H9 (cell line): ENCODE measurements around the gene SLC6A19. TPM values are rescaled to one million over a fixed set of nuclear protein-coding genes. Genes with fewer than 3 reads are reported as not detected.

Experiments used
- DNase-seq: peaks from one replicate; pipeline ENCODE4 v3.0.0-alpha.2; 2017
- H2AFZ ChIP-seq: one replicate; pipeline ENCODE4 v1.6.1; 2013; ENCODE audit warnings: mild to moderate bottlenecking, low read length, control low read depth, moderate library complexity
- H2AK5ac ChIP-seq: 2 replicates; pipeline ENCODE4 v1.6.1; 2013; ENCODE audit warnings: low read length, control low read depth, mixed read lengths; ENCODE audit not compliant: insufficient read length
- H2BK120ac ChIP-seq: one replicate; pipeline ENCODE4 v1.6.1; 2013; ENCODE audit warnings: low read depth, mild to moderate bottlenecking, low read length, control low read depth, inconsistent platforms; ENCODE audit not compliant: poor library complexity, severe bottlenecking
- H2BK12ac ChIP-seq: 2 replicates; pipeline ENCODE4 v1.6.1; 2013; ENCODE audit warnings: low read length, control low read depth, mixed read lengths, low read depth; ENCODE audit not compliant: insufficient read length
- H2BK15ac ChIP-seq: 2 replicates; pipeline ENCODE4 v1.6.1; 2013; ENCODE audit warnings: low read depth, low read length, control low read depth
- H2BK20ac ChIP-seq: one replicate; pipeline ENCODE4 v1.6.1; 2013; ENCODE audit warnings: low read depth, mild to moderate bottlenecking, low read length, control low read depth, inconsistent platforms; ENCODE audit not compliant: poor library complexity, severe bottlenecking
- H2BK5ac ChIP-seq: 2 replicates; pipeline ENCODE4 v1.6.1; 2013; ENCODE audit warnings: low read length, control low read depth, mixed read lengths; ENCODE audit not compliant: insufficient read length
- H3K14ac ChIP-seq: 2 replicates; pipeline ENCODE4 v1.6.1; 2013; ENCODE audit warnings: low read length, control low read depth; ENCODE audit not compliant: insufficient read depth
- H3K18ac ChIP-seq: 2 replicates; pipeline ENCODE4 v1.6.1; 2013; ENCODE audit warnings: low read depth, mild to moderate bottlenecking, mixed read lengths, low read length, control low read depth; ENCODE audit not compliant: insufficient read length
- H3K23ac ChIP-seq: 2 replicates; pipeline ENCODE4 v1.6.1; 2013; ENCODE audit warnings: low read length, control low read depth, mixed read lengths, low read depth; ENCODE audit not compliant: insufficient read length
- H3K23me2 ChIP-seq: 2 replicates; pipeline ENCODE4 v1.6.1; 2013; ENCODE audit warnings: low read depth, mild to moderate bottlenecking, mixed read lengths, low read length, control low read depth; ENCODE audit not compliant: insufficient read length, poor library complexity, severe bottlenecking
- H3K27ac ChIP-seq: 2 replicates; pipeline ENCODE4 v1.5.1; 2013; ENCODE audit warnings: low read length, control low read depth, mixed read lengths, low read depth; ENCODE audit not compliant: insufficient read length
- H3K27me3 ChIP-seq: 2 replicates; pipeline ENCODE4 v1.6.1; 2013; ENCODE audit warnings: low read length, control low read depth, inconsistent platforms; ENCODE audit not compliant: insufficient read depth
- H3K4ac ChIP-seq: 2 replicates; pipeline ENCODE4 v1.6.1; 2013; ENCODE audit warnings: low read depth, mild to moderate bottlenecking, control low read depth, inconsistent platforms, low read length, moderate library complexity
- H3K4me1 ChIP-seq: 2 replicates; pipeline ENCODE4 v1.6.1; 2013; ENCODE audit warnings: low read length, control low read depth, inconsistent platforms; ENCODE audit not compliant: insufficient read depth
- H3K4me2 ChIP-seq: 2 replicates; pipeline ENCODE4 v1.6.1; 2013; ENCODE audit warnings: low read length, control low read depth, mixed read lengths; ENCODE audit not compliant: insufficient read length, insufficient read depth
- H3K56ac ChIP-seq: 2 replicates; pipeline ENCODE4 v1.6.1; 2013; ENCODE audit warnings: low read depth, mild to moderate bottlenecking, mixed read lengths, low read length, control low read depth; ENCODE audit not compliant: insufficient read length
- H3K79me1 ChIP-seq: 2 replicates; pipeline ENCODE4 v1.6.1; 2013; ENCODE audit warnings: low read depth, mild to moderate bottlenecking, moderate library complexity, low read length, control low read depth, inconsistent platforms; ENCODE audit not compliant: insufficient read depth, poor library complexity, severe bottlenecking
- H3K79me2 ChIP-seq: 2 replicates; pipeline ENCODE4 v1.6.1; 2013; ENCODE audit warnings: low read length, control low read depth, inconsistent platforms; ENCODE audit not compliant: insufficient read depth
- H3K9ac ChIP-seq: 2 replicates; pipeline ENCODE4 v1.6.1; 2013; ENCODE audit warnings: low read length, control low read depth, mixed read lengths; ENCODE audit not compliant: insufficient read length; ENCODE audit errors: extremely low read depth
- H3K9me3 ChIP-seq: one replicate; pipeline ENCODE4 v1.6.1; 2013; ENCODE audit warnings: low read depth, low read length, inconsistent platforms; ENCODE audit not compliant: control insufficient read depth
- H3T11ph ChIP-seq: one replicate; pipeline ENCODE4 v1.6.1; 2013; ENCODE audit warnings: mild to moderate bottlenecking, low read length, control low read depth, inconsistent platforms
- H4K20me1 ChIP-seq: one replicate; pipeline ENCODE4 v1.6.1; 2013; ENCODE audit not compliant: control insufficient read depth, insufficient read length, insufficient read depth
- H4K5ac ChIP-seq: 2 replicates; pipeline ENCODE4 v1.6.1; 2013; ENCODE audit warnings: low read depth, mild to moderate bottlenecking, mixed read lengths, low read length, control low read depth; ENCODE audit not compliant: insufficient read length
- H4K8ac ChIP-seq: replicated peaks from 2 replicates; pipeline ENCODE4 v1.6.1; 2013; ENCODE audit warnings: low read length, control low read depth, mixed read lengths, low read depth; ENCODE audit not compliant: insufficient read length
- H4K91ac ChIP-seq: 2 replicates; pipeline ENCODE4 v1.6.1; 2013; ENCODE audit warnings: low read depth, mild to moderate bottlenecking, moderate library complexity, mixed read lengths, low read length, control low read depth; ENCODE audit not compliant: insufficient read length
- H3K27ac Mint-ChIP-seq, 3 experiments: 2 replicates in 2 of 3; 3 replicates in 1 of 3; pipeline ENCODE4 v1.8.0; 2020 to 2021; ENCODE audit warnings: mixed read lengths in 3 of 3, mild to moderate bottlenecking in 1 of 3, moderate library complexity in 1 of 3
- H3K27me3 Mint-ChIP-seq: 2 replicates; pipeline ENCODE4 v1.8.0; 2021; ENCODE audit warnings: low read depth, mild to moderate bottlenecking, moderate library complexity, mixed read lengths
- H3K36me3 Mint-ChIP-seq, 3 experiments: 2 replicates in 2 of 3; 3 replicates in 1 of 3; pipeline ENCODE4 v1.8.0; 2020 to 2021; ENCODE audit warnings: low read depth in 3 of 3, mixed read lengths in 3 of 3; ENCODE audit not compliant: insufficient read depth in 1 of 3
- H3K4me1 Mint-ChIP-seq, 2 experiments: 2 replicates each; pipeline ENCODE4 v1.8.0; 2020; ENCODE audit warnings: mixed read lengths in 2 of 2
- H3K4me3 Mint-ChIP-seq, 2 experiments: 2 replicates in 1 of 2; 3 replicates in 1 of 2; pipeline ENCODE4 v1.8.0; 2020 to 2021; ENCODE audit warnings: mild to moderate bottlenecking in 2 of 2, mixed read lengths in 2 of 2, moderate library complexity in 1 of 2
- H3K9me3 Mint-ChIP-seq, 2 experiments: 2 replicates in 1 of 2; 3 replicates in 1 of 2; pipeline ENCODE4 v1.8.0; 2020; ENCODE audit warnings: mild to moderate bottlenecking in 2 of 2, mixed read lengths in 2 of 2, moderate library complexity in 1 of 2
- CTCF ChIP-seq: fragments of 200-600 bp; sonication (generic); conservative IDR thresholded peaks from 3 replicates; pipeline ENCODE4 v1.8.0; 2021; ENCODE audit warnings: antibody characterized with exemption, mild to moderate bottlenecking
- WGBS: extraction: QIAGEN DNeasy Blood & Tissue Kit; methylation state at CpG from one replicate; pipeline ENCODE4 v1.1.7; 2013; ENCODE audit warnings: missing lambda C conversion rate, low lambda C conversion rate, mixed read lengths; ENCODE audit not compliant: insufficient read length; ENCODE audit errors: extremely low coverage; 5-methylcytosine and 5-hydroxymethylcytosine counted together
- total RNA-seq: library from RNA; stranded (reverse); gene quantifications from 2 replicates; pipeline ENCODE4 v1.2.1, GENCODE V29; 2021

SLC6A19 gene
- total RNA-seq, 1 experiment from 2014 or later = not detected

GRCh38 chr5:1216918-1217295, 15.5 kb downstream of the SLC6A19 start:
- no peak overlapping the region for H2BK5ac ChIP-seq
- H4K20me1 ChIP-seq = no peaks in the 10 kb centered on the region
- no peak overlapping the region for H3K27ac ChIP-seq
- H3K23ac ChIP-seq = no peak overlapping the region
- no peak for DNase-seq
- Mint-ChIP-seq H3K4me3 (no peak overlapping the region), H3K36me3 (no peaks in the 10 kb centered on the region; a peak in 1 of 7 replicates), H3K9me3 (peaks cover 0 to 4% of the 10 kb centered on the region in 2 experiments; a peak in 3 of 5 replicates), H3K27ac (no peak overlapping the region), H3K27me3 (peaks cover 10% of the 10 kb centered on the region), H3K4me1 (peaks cover 3 to 6% of the 10 kb centered on the region in 2 experiments; a peak in 2 of 4 replicates)
- H3K27me3 ChIP-seq = no peaks in the 10 kb centered on the region
- no peak overlapping the region for H3K9ac ChIP-seq
- H3K23me2 ChIP-seq = no peaks in the 10 kb centered on the region
- no peak overlapping the region for H2AFZ ChIP-seq
- H2BK15ac ChIP-seq = no peak overlapping the region
- H2AK5ac ChIP-seq = no peak overlapping the region
- no peak overlapping the region for H2BK12ac ChIP-seq
- no peak overlapping the region for H3K56ac ChIP-seq
- H3K79me1 ChIP-seq = no peaks in the 10 kb centered on the region
- H3K18ac ChIP-seq = no peak overlapping the region
- H4K5ac ChIP-seq = no peak overlapping the region
- H4K8ac ChIP-seq = no peak overlapping the region
- H3T11ph ChIP-seq = no peak overlapping the region
- H3K4ac ChIP-seq = no peak overlapping the region
- no CpG with 5 or more reads among the region's 18 CpGs for WGBS
- H2BK20ac ChIP-seq = no peak overlapping the region
- no peak overlapping the region for H3K4me2 ChIP-seq
- no peak overlapping the region for H2BK120ac ChIP-seq
- no peak overlapping the region for H4K91ac ChIP-seq
- no peak for TF ChIP-seq CTCF
- no peaks in the 10 kb centered on the region for H3K4me1 ChIP-seq
- no peaks in the 10 kb centered on the region for H3K79me2 ChIP-seq
- H3K14ac ChIP-seq = no peak overlapping the region
- H3K9me3 ChIP-seq = no peaks in the 10 kb centered on the region
